HFF-Myc (cell line): ENCODE measurements around the gene HDAC4.
A peak's percentile ranks its signal among the peaks of the same experiment; 100 is the strongest.

Source experiments
- DNase-seq: peaks from one replicate; pipeline ENCODE4 v3.0.0-alpha.2; 2011; ENCODE audit warnings: low read depth; ENCODE audit errors: extremely low read depth
- H3K4me3 ChIP-seq: replicated peaks from 2 replicates; pipeline ENCODE4 v1.5.1; 2011; ENCODE audit warnings: low read depth, mild to moderate bottlenecking, control low read depth, low read length
- TF ChIP-seq, protein P1 (sequence below): IDR thresholded peaks from 2 replicates; pipeline ENCODE4 v1.5.1; 2012; ENCODE audit warnings: mild to moderate bottlenecking, low read depth, low read length, control low read depth; ENCODE audit errors: missing control alignments

HDAC4 gene

DNA sequence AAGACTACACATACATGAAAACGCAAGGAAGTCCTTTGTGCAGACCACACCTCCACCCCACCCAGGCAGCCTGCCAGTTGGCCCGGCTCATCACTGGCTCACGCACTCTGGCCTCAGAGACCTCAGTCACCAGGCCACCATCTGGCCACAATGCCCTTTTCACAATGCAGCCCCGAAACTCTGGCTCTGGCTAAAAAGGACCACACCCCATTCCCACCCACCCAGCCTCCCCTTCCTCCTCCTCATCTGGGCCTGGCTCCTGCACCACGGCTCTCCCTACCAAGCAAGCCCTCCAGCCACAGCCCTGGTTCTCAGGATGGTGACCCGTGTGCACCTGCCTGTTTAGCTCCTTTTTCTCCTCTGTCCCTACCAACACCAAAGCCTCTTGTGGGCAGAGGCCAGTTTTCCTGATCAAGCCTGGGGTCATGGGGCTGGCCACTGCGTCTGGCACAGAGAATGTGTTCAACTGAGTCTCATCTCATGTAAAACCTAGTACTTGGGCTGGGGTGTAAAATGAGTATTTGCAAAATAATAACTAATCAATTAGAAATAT, 7.4 kb downstream of the HDAC4 start:
- peak; percentile 21 for DNase-seq
- TF ChIP-seq, protein P1, sequence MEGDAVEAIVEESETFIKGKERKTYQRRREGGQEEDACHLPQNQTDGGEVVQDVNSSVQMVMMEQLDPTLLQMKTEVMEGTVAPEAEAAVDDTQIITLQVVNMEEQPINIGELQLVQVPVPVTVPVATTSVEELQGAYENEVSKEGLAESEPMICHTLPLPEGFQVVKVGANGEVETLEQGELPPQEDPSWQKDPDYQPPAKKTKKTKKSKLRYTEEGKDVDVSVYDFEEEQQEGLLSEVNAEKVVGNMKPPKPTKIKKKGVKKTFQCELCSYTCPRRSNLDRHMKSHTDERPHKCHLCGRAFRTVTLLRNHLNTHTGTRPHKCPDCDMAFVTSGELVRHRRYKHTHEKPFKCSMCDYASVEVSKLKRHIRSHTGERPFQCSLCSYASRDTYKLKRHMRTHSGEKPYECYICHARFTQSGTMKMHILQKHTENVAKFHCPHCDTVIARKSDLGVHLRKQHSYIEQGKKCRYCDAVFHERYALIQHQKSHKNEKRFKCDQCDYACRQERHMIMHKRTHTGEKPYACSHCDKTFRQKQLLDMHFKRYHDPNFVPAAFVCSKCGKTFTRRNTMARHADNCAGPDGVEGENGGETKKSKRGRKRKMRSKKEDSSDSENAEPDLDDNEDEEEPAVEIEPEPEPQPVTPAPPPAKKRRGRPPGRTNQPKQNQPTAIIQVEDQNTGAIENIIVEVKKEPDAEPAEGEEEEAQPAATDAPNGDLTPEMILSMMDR = no peak
- H3K4me3 ChIP-seq = no peak overlapping the region

DNA sequence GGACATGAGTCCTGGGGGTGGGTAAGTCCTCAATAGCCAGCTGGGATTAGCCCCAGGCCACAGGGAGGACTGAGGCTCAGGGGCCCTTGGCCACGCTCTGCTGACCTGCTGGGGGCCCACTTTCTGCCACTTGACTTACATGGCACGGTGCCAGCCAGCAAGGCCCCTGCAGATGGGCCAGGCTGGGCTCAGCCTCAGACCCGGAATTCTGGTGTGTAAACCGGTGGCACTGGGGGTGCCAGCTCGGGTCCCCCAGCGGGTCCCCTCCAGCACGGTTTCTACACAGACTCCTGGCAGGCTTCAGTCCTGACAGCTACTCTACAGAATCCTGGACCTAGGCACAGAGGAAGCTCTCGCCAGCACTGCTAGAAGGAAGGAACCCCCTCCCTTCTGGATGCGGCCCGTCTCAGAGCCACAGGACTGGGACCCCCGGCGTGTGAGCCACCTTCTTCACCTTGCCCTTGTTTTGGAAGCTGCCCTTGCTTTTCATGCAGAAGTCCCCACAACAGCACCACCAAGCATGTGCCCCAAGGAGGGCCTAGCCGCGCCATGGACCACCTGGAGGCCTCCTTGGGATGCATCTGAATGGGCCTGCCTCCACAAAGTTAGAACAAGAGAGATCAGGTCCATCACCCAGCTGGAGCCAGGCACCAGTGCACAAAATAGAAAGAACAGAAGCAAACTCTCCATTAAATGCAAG, 8.0 kb downstream of the HDAC4 start:
- H3K4me3 ChIP-seq = no peak overlapping the region
- DNase-seq = no peak
- TF ChIP-seq, protein P1 = no peak

DNA sequence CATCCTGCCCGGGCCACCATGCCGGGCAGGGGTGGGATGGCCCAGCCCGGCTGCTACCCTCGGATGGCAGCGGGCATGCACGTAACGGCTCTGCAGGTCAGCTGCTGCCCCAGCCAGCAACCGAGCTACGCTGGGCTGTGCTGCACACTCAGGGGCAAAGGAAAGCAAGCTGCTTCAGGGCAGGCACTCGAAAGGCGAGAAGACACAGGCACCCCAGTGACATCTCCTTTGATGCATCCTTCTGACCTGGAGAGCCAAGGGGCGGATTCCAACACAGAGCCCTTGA, 8.8 kb downstream of the HDAC4 start:
- TF ChIP-seq, protein P1 = no peak
- no peak overlapping the region for H3K4me3 ChIP-seq
- no peak for DNase-seq

DNA sequence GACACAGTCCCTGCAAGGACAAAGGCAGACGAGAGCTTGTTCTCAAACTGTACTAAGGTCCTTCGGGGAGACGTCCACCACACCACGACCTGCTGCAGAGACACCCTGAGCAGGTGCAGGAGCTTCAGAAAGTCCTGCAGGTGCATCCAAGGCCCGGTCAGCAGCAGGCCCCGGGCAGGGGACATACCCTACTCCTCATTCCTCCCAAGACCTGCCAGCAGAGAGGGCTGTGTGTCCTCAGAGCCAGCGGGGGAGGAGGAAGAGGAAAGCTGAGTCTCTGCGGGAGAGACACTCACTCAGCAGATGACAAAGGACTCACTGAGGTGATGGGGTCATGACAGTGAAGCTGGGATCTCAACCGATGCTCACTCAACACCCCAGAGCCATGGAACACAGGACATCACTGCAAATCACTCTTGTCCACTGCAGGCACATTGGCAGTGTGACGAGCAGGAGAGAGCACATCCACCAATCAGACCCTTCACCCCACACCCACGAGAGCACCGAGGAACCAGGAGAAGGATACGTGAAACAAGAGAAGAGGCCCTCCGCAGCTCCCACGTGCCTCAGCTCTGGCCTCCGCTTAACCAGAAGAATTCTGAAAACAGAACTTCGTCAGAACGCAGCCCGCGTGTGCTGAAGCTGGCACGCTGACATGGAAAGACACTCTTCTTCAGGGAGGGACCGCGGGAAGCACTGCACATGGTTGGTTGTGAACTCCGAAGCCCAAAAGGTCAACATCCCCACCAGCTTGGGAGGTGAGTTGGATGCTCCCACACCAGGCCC, 9.3 kb downstream of the HDAC4 start:
- no peak overlapping the region for H3K4me3 ChIP-seq
- no peak for DNase-seq
- TF ChIP-seq, protein P1 = no peak

DNA sequence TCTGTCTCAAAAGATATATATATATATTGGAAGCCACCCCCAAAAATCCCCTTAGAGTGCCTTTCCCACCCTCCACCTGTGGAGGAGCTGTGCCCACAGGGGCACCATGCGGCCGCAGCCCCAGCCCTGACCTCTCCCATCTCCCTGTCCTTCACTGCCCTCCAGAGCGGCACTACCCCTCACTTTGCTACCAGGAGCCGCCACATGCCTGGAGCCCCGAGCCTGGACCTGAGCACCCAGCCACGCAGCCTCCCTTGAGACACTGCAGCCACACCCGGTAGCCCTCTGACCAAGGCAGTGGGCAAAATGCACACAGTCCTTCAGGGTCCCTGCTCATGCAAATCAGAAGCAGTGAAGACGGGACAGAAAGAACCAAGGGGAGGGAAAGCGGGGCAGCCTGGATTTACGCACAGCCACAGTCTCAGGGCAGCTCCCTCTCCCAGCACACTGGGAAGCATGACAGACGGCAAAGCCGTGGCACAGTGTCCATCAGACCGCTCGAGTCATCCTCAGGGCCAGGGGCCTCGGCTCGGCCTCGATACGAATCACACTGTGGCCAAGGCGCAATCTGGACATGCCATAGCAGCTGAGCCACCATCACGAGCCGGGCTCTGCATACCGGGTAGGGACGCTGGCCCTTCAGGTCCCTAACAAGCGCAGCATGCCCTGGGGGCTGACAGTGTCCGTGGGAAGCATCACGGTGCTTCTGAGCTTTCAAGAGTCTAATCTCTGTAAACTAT, 10.1 kb downstream of the HDAC4 start:
- H3K4me3 ChIP-seq = no peak overlapping the region
- DNase-seq = no peak
- TF ChIP-seq, protein P1 = no peak

DNA sequence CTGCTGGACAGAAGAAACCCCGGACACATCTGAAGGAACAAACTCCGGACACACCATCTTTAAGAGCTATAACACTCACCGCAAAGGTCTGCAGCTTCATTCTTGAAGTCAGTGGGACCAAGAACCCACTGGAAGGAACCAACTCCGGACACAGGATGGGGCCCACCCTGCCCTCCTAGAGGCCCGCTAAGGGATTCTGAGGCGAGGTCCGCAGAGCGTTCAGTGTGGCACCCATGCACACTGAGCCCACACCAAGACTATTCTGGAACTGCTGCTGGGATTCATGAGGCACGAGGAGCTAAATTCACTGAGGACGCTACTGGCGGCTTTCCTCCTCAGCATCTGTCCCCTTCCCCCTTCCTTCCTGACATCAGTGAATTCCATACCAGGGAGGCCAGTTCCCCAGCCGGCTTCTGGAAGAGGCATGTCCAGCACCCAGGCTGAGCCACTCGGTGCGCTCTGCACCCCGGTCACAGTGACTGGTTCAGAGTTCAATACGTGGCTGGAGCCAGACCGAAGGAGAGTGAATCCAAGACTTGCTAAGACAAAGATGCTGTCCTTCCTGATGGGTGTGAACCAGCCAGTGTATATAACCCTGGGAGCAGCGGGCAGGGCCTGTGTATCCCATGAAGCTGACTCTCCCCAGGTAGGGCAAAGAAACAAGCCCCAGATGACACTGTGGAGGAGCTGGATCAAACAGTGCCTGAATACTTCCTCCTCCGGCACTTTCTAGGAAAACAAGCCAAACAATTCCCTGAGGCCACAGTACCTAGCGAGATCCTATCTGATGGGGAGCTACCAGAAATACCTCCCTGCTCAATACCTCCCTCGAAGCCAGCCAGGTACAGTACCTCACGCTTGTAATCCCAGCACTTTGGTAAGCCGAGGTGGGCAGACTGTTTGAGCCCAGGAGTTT, 11.1 kb downstream of the HDAC4 start:
- H3K4me3 ChIP-seq = no peak overlapping the region
- no peak for DNase-seq
- TF ChIP-seq, protein P1 = no peak
